RWPE2 (cell line): ENCODE data around the gene IL17RB.

Experiments
- ATAC-seq: fragments of 200-7000 bp; cut with Tn5 transposase; 3 replicates; pipeline ENCODE4 v1.9.1; 2021; ENCODE audit warnings: low read depth
- DNase-seq: peaks from one replicate; pipeline ENCODE4 v3.0.0-alpha.2; 2020; ENCODE audit warnings: low spot score
- H3K27ac ChIP-seq: fragments of 450-650 bp; 2 replicates; pipeline ENCODE4 v1.5.1; 2017; ENCODE audit warnings: mild to moderate bottlenecking; ENCODE audit not compliant: poor library complexity, severe bottlenecking
- H3K27me3 ChIP-seq: fragments of 250-450 bp; sonication (Bioruptor Pico); 2 replicates; pipeline ENCODE4 v1.5.1; 2021; ENCODE audit warnings: mild to moderate bottlenecking, moderate library complexity; ENCODE audit not compliant: insufficient read depth, poor library complexity, severe bottlenecking
- H3K36me3 ChIP-seq: fragments of 250-450 bp; sonication (Bioruptor Pico); 2 replicates; pipeline ENCODE4 v1.5.1; 2020; ENCODE audit warnings: low read depth, mild to moderate bottlenecking, moderate library complexity
- H3K4me1 ChIP-seq: fragments of 250-450 bp; sonication (Bioruptor Pico); 2 replicates; pipeline ENCODE4 v1.5.1; 2021; ENCODE audit warnings: mild to moderate bottlenecking, moderate library complexity; ENCODE audit not compliant: insufficient read depth, poor library complexity, severe bottlenecking
- H3K4me3 ChIP-seq: fragments of 250-450 bp; sonication (Bioruptor Pico); 2 replicates; pipeline ENCODE4 v1.5.1; 2021; ENCODE audit warnings: mild to moderate bottlenecking, moderate library complexity; ENCODE audit not compliant: severe bottlenecking
- H3K9me3 ChIP-seq: fragments of 250-450 bp; sonication (Bioruptor Pico); 2 replicates; pipeline ENCODE4 v1.5.1; 2021; ENCODE audit warnings: mild to moderate bottlenecking, moderate library complexity; ENCODE audit not compliant: severe bottlenecking
- CTCF ChIP-seq: fragments of 450-650 bp; IDR thresholded peaks from one replicate; pipeline ENCODE4 v1.5.1; 2017; ENCODE audit warnings: mild to moderate bottlenecking, moderate library complexity; ENCODE audit not compliant: poor library complexity, severe bottlenecking

IL17RB gene

DNA sequence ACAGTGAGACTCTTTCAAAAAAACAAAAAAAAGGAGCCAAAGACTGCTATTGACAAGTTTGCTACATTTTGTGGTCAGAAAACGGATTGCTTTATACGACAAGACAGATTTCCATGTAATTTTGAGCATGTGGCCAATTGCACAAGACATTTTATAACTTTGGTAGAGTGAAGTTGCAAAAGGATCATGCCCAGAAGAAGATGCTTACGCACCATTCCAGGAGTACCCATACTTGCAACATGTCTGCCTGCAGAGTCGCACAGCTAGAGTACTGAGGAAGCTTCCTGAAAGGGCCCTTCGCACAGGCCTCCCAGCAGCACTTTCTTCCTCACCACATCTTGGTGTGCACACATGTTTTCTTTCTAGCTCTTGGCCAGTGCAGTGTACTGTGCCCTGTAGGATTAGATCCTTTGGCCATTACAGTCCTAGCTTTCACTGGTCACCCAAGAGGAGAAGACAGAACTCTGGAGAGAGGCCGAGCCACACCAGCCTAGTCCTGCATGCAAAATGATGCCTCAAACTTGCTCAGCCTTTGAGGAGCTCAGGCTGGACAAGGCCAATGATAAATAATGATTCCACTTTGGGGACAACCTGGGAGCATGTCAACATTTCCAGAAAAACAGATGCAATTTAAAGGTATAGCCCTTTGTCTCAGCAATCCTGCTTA, 11.8 kb upstream of the IL17RB start:
- DNase-seq (no peak), ATAC-seq (no peak)
- no peak for TF ChIP-seq CTCF
- no peaks in the 10 kb centered on the region for H3K4me1 ChIP-seq
- no peaks in the 10 kb centered on the region for H3K27me3 ChIP-seq
- no peak overlapping the region for H3K27ac ChIP-seq
- H3K36me3 ChIP-seq, result no peaks in the 10 kb centered on the region
- no peak overlapping the region for H3K4me3 ChIP-seq
- H3K9me3 ChIP-seq, result no peaks in the 10 kb centered on the region

DNA sequence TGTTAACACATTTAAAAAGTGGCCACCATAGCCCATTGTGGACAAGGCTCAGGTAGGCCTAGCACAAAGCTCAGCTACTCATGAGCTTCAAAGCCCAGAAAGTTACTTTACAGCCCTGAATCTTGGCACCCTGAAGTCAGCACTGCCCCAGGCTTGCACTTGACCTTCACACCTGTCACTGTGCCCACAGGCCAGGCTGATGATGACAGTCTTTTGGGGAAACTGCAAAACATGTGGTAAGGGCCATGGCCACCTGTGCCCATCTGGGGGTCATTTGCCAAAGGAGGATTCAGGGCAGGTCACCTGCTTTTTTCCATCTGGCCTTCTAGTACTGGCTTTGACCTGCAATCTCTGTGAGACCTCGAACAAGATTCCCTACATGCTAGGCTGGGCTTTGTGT, 11.1 kb upstream of the IL17RB start:
- no peak for TF ChIP-seq CTCF
- H3K36me3 ChIP-seq, result no peaks in the 10 kb centered on the region
- no peak for ATAC-seq
- no peaks in the 10 kb centered on the region for H3K4me1 ChIP-seq
- no peaks in the 10 kb centered on the region for H3K9me3 ChIP-seq
- no peak overlapping the region for H3K4me3 ChIP-seq
- H3K27ac ChIP-seq, result no peak overlapping the region
- no peak for DNase-seq
- no peaks in the 10 kb centered on the region for H3K27me3 ChIP-seq

DNA sequence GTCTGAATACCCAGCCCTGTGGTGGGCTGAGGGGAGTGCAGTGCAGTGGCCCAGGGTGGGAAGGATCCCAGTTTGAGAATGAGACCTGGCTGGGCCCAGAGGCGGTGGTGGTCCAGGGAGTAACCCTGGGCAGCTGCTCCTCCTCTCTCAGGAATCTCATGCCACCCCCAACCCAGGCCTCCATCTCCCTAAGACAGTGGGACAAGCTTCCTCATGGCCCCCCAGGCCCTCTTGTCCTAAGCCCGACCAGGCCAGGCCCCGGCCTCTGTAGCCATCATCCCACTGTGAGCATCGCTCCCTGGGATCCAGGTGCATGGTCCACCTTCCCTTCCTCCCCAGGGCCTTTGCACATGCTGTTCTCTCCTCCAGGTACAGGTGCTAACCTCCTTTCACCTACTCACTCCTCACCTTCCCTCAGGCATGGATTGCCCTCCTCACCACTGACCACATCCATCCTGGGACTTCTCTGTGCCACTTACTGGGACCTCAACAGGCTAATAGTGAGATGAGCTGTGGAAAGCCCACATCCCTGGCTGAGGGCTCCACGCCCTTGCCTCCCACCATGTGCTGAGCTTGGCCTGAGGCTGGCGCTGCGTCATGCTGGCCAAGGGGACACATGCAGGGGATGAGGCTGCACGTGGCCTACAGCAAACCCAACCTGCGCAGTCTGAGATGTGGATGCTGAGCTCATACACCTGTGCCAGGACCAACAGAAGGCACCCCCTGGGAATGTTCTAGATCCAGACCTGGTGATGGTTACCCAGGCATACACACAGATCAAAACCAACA, 10.1 kb upstream of the IL17RB start:
- H3K27me3 ChIP-seq, result no peaks in the 10 kb centered on the region
- H3K36me3 ChIP-seq, result no peaks in the 10 kb centered on the region
- H3K4me1 ChIP-seq, result no peaks in the 10 kb centered on the region
- ATAC-seq, result no peak
- TF ChIP-seq CTCF, result no peak
- H3K4me3 ChIP-seq, result no peak overlapping the region
- DNase-seq, result no peak
- H3K27ac ChIP-seq, result no peak overlapping the region
- no peaks in the 10 kb centered on the region for H3K9me3 ChIP-seq

- H3K9me3 ChIP-seq, result no peaks in the 10 kb centered on the region
- no peaks in the 10 kb centered on the region for H3K36me3 ChIP-seq
- no peak overlapping the region for H3K27ac ChIP-seq
- H3K4me3 ChIP-seq, result no peak overlapping the region
- no peaks in the 10 kb centered on the region for H3K27me3 ChIP-seq
- no peaks in the 10 kb centered on the region for H3K4me1 ChIP-seq
- TF ChIP-seq CTCF, result no peak
- DNase-seq, result no peak
- no peak for ATAC-seq
These were observed 9.0 kb upstream of the IL17RB start for GRCh38 chr3:53837331-53837730.

- DNase-seq (no peak), ATAC-seq (no peak)
- no peak for TF ChIP-seq CTCF
- no peaks in the 10 kb centered on the region for H3K4me1 ChIP-seq
- no peaks in the 10 kb centered on the region for H3K27me3 ChIP-seq
- H3K4me3 ChIP-seq, result no peak overlapping the region
- H3K27ac ChIP-seq, result no peak overlapping the region
- no peaks in the 10 kb centered on the region for H3K36me3 ChIP-seq
- H3K9me3 ChIP-seq, result no peaks in the 10 kb centered on the region
These were observed 5.1 kb upstream of the IL17RB start for GRCh38 chr3:53841296-53841695.
